GM12892 (cell line): ENCODE data around the gene NF1.

Source experiments
- POLR2A ChIP-seq: IDR thresholded peaks from 2 replicates; pipeline ENCODE4 v1.6.1; 2011; ENCODE audit warnings: low read depth, low read length, control low read depth
- POLR2AphosphoS5 ChIP-seq: IDR thresholded peaks from 2 replicates; pipeline ENCODE4 v1.6.1; 2011; ENCODE audit warnings: low read depth, low read length, control low read depth
- TAF1 ChIP-seq: IDR thresholded peaks from 2 replicates; pipeline ENCODE4 v1.6.1; 2011; ENCODE audit warnings: low read depth, mild to moderate bottlenecking, control low read depth, low read length, borderline replicate concordance

DNA sequence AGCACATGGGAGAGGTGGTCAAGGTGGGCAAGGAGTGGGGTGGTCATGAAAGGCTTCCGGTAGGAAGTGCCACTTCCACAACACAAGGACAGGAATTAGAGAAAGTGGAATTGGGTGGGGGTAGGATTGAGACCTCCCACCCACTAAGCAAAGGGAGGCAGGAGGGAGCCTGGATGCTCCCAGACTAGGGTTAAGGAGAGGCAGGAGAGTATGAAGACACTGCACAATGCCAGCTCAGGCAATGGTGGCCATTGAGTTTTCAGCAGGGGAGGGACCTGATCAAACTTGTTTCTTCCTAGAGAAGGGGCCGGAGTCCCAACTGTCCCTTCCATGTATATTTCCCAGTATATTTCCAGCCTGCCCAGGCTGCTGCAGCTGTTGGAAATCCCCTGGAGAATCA, 293.6 kb downstream of the NF1 start:
- TF ChIP-seq TAF1 (no peak), POLR2AphosphoS5 (no peak), POLR2A (no peak)
